GM19397 (cell line): Measurements from ENCODE around the gene HFE.
"Not testable (repeated sequence)": the region's sequence is repeated elsewhere in the genome, so short reads cannot be mapped to it uniquely, and the experiment has no call there.

Experiments
- ATAC-seq: cut with Tn5 transposase; IDR thresholded peaks from one replicate; pipeline ENCODE4 v1.9.1; 2021; ENCODE audit warnings: mild to moderate bottlenecking, moderate library complexity; ENCODE audit not compliant: unreplicated experiment

Gene HFE

GRCh38 chr6:26105842-26106241, 18.6 kb downstream of the HFE start:
- no peak for ATAC-seq

- no peak for ATAC-seq
These were observed 20.7 kb downstream of the HFE start for GRCh38 chr6:26107935-26108334.

DNA sequence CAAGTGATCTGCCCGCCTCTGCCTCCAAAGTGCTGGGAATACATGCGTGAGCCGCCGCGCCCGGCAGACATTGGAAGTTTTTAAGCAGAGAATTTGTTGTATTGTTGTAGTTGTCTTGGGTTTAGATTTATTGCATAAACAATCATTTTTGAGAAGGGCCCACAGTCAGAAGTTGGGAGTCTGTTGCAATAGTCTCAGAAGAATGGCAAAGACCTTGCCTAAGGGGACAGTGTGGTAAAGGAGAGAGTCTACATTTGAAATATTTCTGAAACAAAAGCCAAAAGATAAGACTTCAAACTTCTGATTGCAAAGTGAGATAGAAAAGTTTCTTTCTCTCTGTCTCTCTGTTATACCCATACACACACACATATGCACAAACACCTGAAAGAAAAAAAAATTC, 22.5 kb downstream of the HFE start:
- no peak for ATAC-seq

- ATAC-seq = no peak
These were observed 26.3 kb downstream of the HFE start for GRCh38 chr6:26113570-26113969.

GRCh38 chr6:26115226-26115625, 28.0 kb downstream of the HFE start:
- no peak for ATAC-seq

GRCh38 chr6:26116267-26116666, 29.0 kb downstream of the HFE start:
- ATAC-seq = no peak

- ATAC-seq = no peak
These were observed 31.8 kb downstream of the HFE start for GRCh38 chr6:26118999-26119398.

- ATAC-seq = not testable (repeated sequence)
These were observed 32.9 kb downstream of the HFE start for GRCh38 chr6:26120115-26120514.

- no peak for ATAC-seq
These were observed 33.5 kb downstream of the HFE start for GRCh38 chr6:26120807-26121140.

- no peak for ATAC-seq
These were observed 34.1 kb downstream of the HFE start for GRCh38 chr6:26121141-26122004.

- ATAC-seq = no peak
These were observed 34.8 kb downstream of the HFE start for GRCh38 chr6:26122005-26122388.

DNA sequence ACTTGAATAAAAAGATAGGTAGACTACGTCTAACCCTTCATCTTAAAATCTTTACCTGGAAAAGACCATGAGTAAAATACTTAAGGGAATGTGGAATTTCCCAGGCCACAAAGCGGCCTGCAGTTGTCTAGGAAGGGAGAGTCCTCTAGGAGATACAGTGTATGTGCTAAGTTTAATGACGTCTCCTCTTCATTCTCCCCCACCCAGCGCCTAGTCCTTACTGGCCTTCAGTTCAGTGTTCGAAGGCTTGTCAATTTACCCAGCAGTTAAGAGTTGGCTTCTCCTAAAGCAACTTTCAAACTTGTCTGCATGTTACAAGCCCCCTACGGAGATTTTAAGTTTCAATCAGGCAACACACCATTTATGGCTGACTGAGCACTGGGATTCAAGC, 35.2 kb downstream of the HFE start:
- no peak for ATAC-seq

DNA sequence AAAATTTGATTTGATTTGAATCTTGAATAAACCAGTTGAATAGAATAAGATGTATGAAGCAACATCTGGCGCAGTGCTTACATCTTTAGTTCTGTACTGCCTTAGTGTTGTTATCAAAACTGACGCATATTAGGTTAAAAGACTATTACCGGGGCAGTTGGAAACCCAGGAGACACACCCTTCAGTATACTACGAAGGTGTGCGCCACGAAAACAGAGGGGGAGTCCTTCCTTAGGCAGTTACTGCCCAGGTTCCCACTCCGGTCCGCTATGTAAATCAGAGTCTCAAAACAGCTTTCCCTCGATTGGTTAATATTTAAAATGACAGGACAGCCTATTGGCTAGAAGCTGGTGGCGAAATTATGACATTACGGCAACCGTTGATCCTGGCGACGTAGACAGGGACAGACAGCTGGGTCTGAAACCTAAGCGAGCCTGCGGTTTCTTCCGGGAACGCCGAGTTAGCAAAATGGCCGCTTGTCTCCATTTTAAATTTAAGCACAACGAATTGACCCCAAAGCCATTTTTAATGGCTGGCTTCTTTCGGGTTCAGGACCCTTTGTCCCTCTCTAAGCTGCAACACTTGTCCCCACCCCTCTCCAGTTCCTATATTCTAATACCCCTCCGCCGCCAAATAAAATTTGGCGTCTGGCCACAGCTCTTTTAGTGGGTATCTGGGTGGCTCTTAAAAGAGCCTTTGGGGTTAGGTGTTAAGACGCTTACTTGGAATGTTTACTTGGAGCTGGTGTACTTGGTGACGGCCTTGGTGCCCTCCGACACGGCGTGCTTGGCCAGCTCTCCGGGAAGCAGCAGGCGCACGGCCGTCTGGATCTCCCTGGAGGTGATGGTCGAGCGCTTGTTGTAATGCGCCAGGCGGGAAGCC, 35.8 kb downstream of the HFE start:
- ATAC-seq = peak; percentile 51

GRCh38 chr6:26123675-26123946, 36.4 kb downstream of the HFE start:
- no peak for ATAC-seq

DNA sequence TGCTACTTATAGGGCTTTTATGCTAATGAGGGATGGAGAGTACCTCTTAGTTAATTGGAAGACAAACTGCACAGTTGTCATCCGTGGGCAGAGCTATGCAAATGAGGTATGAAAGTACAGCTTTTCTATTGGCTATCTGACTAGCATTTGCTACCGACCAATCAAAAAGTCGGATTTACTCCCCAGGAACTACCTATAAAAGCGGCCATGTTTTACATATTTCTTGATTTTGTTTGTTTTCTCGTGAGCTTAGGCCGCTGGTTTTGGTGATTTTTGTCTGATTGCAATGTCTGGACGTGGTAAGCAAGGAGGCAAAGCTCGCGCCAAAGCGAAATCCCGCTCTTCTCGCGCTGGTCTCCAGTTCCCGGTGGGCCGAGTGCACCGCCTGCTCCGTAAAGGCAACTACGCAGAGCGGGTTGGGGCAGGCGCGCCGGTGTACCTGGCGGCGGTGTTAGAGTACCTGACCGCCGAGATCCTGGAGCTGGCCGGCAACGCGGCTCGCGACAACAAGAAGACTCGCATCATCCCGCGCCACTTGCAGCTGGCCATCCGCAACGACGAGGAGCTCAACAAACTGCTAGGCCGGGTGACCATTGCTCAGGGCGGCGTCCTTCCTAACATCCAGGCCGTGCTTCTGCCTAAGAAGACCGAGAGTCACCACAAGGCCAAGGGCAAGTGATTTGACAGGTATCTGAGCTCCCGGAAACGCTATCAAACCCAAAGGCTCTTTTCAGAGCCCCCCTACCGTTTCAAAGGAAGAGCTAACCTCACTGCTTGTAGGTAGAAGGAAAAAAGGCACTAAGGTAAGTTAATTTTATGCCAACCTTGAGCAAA, 36.9 kb downstream of the HFE start:
- peak; percentile 65 for ATAC-seq

- ATAC-seq = no peak
These were observed 37.8 kb downstream of the HFE start for GRCh38 chr6:26124781-26125685.

DNA sequence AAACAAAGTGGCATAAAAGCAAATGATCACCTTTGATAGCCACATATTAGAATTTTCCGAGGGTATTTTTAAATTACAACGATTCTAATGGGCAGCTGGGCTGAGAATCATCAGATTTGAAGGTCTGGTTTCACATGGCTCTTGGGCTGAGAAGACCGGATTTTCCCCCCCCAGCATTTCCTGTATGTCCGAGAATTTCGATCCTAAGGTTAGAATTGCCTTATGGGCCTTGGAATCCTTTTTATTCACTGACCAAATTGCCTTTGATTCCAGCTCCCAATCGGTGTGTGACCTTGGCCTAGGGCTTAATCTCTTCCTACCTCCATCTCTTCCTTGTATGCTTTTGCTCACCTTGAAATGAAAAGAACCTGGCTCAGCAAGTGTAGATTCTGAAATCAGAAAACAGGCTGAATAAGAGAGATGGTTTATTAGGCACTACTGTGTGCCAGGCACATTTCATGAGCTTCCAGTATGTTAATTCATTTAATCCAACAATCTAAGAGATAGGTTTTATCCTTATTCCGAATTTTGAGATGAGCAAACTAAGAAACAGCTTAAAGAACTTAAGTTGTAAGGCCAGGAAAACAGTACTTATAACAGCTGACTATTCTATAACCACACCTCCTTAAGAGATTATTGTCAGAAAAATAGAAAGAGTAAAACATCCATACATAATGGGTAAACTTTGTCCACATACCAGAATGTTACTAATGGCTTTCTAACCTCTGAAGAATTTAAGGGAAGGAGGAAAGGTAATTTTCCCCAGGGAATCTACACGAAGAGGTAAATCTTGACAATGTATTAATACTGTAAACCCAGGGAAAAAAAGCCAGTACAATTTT, 39.4 kb downstream of the HFE start:
- ATAC-seq = no peak

DNA sequence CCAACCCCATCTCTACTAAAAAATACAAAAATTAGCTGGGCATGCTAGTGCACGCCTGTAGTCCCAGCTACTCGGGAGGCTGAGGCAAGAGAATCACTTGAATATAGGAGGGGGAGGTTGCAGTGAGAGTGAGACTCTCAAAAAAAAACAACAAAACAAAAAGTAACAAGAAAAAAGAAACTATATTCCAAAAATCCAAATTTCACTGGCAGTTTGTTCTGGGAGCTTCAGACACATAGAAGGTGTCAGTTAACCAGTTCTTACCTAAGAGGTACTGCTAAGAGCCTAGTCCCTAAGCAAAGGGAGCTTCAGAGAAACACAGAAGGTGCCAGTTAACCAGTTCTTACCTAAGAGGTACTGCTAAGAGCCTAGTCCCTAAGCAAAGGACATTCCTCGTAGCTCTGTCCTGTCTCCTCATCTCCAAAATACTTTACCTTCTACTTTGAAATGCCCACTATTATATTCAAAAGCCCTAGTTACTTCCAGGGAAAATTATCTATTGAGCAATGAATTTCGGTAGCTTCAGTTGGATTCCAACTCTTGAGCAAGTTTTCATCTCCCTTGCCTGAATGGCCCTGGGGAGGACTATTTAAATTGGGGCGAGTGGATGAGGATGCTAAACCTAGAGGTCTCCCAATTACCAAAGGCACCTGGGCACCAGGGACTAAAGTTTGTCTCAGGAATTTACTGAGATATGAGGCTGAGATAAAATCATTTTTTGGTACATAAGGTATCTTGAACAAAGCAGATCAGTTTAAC, 41.0 kb downstream of the HFE start:
- ATAC-seq = no peak

GRCh38 chr6:26129656-26130055, 42.4 kb downstream of the HFE start:
- no peak for ATAC-seq
